HG02943 (cell line): ENCODE data around the gene EDNRB.
A peak's percentile ranks its signal among the peaks of the same experiment; 100 is the strongest.
"Not testable (repeated sequence)": the region's sequence is repeated elsewhere in the genome, so short reads cannot be mapped to it uniquely, and the experiment has no call there.

Experiments used
- ATAC-seq: cut with Tn5 transposase; IDR thresholded peaks from one replicate; pipeline ENCODE4 v1.9.1; 2021; ENCODE audit warnings: mild to moderate bottlenecking, low read depth, moderate library complexity; ENCODE audit not compliant: unreplicated experiment

Gene EDNRB

GRCh38 chr13:77848050-77848449 lies 70.6 kb downstream of the EDNRB start:
- not testable (repeated sequence) for ATAC-seq

- ATAC-seq, result peak; percentile 75
Measured at GRCh38 chr13:77846173-77846572, 72.5 kb downstream of the EDNRB start.
